HG03442 (cell line): Measurements from ENCODE around the gene CEP135.

ENCODE experiments used
- ATAC-seq: cut with Tn5 transposase; IDR thresholded peaks from one replicate; pipeline ENCODE4 v1.9.1; 2021; ENCODE audit warnings: mild to moderate bottlenecking, moderate library complexity; ENCODE audit not compliant: unreplicated experiment

CEP135 gene

DNA sequence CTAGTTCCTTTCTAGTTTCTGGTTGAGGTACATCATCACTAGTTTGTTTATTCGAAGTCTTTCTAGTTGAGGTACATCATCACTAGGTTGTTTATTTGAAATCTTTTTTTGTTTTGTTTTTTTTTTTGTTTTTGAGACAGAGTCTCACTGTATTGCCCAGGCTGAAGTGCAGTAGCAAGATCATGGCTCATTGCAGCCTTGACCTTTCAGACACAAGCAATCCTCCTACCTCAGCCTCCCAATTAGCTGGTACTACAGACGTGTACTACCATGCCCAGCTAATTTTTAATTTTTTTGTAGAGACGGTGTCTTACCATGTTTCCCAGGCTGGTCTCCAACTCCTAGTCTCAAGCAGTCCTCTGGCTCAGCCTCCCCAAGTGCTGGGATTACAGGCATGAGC is 54.9 kb downstream of the CEP135 start:
- ATAC-seq = no peak

DNA sequence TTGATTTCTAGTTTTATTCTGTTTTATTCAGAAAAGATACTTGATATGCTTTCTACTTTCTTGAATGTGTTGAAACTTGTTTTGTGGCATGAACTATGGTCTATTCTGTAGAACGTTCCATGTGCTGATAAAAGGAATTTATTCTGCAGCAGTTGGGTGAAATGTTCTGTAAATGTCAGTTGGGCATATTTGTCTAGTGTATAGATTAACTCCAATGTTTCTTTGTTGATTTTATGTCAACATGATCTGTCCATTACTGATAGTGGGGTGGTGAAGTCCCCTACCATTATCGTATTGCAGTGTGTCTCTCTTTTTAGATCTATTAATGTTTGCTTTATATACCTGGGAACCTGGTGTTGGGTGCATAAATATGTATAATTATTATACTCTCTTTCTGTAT is 55.5 kb downstream of the CEP135 start:
- ATAC-seq = no peak

DNA sequence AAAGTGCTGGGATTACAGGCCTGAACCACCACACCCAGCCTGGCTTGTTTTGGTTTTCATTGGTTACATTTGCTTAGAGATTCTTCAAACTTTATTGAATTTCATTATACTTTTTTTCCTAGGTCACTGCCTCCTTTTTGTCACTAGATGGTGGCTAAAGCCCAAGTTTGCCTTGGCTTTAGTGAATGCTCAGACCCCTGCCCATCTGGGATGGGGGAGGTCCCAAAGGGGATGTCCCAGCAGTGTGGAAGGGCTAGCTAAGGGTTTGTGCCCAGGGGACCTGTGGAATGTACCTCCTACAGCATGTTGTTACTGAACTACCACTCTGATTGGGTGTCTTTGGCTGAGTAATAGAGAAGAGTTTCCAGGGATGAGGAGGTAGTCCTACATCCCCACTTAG is 58.4 kb downstream of the CEP135 start:
- ATAC-seq = no peak

DNA sequence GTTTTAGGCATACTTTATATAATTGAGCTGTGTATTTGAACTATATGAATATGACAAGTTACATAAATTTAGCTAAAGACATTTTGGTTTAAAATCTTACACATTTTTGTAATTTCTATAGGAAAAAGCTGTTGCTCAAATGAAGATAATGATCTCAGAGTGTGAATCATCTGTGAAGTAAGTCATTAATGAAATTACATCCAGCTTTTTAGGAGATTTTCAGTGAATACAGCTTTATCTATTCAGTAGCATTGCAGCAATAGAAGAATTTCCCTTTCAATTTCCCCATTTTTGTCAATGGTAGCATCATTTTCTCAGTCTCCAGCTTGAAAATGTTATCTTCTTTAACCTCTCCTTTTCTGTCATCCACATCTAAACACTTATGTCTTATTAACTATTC is 59.5 kb downstream of the CEP135 start:
- ATAC-seq = no peak

- ATAC-seq = no peak
Observed at GRCh38 chr4:56026596-56026995, 77.9 kb downstream of the CEP135 start.

- no peak for ATAC-seq
Observed at GRCh38 chr4:56028165-56028564, 79.4 kb downstream of the CEP135 start.

DNA sequence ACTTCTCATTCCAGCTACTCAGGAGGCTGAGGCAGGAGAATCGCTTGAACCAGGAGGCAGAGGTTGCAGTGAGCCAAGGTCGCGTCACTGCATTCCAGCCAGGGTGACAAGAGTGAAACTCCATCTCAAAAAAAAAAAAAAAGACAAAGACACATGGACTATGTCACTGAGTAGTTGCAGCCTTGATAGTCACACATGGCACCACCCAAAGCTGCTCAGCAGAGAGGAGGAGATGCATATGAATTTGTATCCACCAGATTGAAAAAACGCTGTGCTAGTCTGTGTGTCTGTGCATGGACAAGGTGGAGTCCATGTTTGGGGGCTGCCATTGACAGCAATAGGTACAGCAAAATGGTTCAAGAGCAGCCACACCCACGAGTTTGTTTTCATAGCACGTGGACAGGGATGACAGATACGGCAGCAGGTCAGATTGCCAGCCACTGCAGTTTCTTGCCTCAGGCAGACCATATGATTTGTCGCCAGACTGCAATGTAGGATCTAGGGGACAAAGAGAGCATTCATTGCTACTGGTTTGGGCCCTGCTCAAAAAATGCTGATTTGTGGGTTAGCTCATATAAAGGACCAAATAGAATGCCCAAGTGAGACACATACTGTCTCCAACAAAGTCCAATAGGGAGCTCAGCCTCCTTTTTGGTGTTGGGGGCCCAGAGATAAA is 89.9 kb downstream of the CEP135 start:
- ATAC-seq = no peak

- ATAC-seq = no peak
Observed at GRCh38 chr4:56040842-56041241, 92.1 kb downstream of the CEP135 start.

DNA sequence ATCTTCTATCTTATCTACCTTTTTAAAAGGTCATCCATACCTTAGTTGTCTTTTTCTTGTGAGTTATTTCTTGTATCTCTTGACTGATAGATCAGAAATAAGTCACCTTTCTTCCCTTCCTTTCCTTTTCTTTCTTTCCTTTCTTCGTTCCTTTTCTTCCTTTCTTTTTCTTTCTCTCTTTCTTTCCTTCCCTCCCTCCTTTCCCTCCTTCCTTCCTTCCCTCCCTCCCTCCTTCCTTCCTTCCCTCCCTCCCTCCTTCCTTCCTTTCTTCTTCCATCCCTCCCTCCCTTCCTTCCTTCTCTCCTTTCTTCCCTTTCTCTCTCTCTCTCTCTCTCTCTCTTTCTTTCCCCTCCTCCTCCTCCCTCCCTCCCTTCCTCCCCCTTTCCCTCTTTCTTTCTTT is 93.5 kb downstream of the CEP135 start:
- ATAC-seq = no peak

- ATAC-seq = no peak
Observed at GRCh38 chr4:56048383-56048701, 99.6 kb downstream of the CEP135 start.

DNA sequence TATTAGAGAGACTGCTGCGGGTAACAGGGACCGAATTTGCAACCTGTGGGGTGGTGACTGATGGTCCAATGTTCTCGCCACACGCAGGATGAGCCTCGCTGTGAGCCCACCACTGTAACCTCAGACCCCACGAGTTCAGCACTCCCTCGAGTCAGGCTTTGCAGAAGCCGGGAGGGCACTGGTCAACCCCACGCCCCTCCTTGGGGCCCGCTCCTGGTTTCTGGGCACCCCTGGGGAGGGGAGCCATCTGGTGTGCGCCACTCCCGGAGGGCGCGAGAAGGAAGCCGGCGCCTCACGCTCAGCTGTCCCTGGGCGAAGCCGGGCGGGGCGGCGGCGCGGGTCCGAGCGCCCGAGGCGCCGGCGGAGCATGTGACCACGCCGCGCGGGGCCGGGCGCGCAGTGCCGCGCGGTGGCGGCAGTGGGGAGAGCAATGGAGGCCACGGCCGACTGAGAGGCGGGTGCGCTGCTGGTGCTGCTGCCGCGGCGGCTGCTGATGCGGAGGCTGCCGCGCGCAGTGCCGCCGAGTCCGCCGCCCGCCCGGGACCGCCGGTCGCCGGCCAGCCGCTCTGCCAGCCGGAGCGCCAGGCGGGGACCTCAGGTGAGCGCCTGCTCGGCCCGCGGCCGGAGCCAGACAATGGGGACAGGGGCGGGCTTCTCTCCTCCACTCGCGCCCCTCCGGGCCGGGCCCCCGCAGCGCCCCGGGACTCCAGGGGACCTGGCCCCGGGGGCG is 100.1 kb downstream of the CEP135 start:
- ATAC-seq = peak; percentile 94

- ATAC-seq = no peak
Observed at GRCh38 chr4:56050625-56051024, 101.9 kb downstream of the CEP135 start.

- ATAC-seq = no peak
Observed at GRCh38 chr4:56051029-56051709, 102.4 kb downstream of the CEP135 start.

- ATAC-seq = no peak
Observed at GRCh38 chr4:56051710-56052075, 102.9 kb downstream of the CEP135 start.

DNA sequence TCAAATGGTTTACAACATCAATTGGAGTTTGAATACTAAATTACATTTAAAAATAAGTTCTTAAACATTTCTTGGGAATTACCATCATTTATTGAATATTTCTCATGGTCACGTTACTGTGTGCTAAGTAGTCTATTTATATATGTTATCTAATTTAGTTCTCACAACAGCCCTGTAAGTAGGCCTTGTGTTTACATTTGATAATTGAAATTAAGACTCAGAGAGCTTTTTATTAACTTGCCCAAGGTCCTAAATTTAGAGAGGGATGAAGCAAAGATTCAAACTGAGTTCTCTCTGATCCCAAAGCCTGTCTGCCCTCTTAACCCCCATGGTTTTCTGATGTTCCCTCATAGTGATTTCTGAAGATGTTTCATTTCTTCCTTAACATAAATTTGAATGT is 103.7 kb downstream of the CEP135 start:
- ATAC-seq = no peak

GRCh38 chr4:56052966-56053365 is 104.2 kb downstream of the CEP135 start:
- no peak for ATAC-seq

DNA sequence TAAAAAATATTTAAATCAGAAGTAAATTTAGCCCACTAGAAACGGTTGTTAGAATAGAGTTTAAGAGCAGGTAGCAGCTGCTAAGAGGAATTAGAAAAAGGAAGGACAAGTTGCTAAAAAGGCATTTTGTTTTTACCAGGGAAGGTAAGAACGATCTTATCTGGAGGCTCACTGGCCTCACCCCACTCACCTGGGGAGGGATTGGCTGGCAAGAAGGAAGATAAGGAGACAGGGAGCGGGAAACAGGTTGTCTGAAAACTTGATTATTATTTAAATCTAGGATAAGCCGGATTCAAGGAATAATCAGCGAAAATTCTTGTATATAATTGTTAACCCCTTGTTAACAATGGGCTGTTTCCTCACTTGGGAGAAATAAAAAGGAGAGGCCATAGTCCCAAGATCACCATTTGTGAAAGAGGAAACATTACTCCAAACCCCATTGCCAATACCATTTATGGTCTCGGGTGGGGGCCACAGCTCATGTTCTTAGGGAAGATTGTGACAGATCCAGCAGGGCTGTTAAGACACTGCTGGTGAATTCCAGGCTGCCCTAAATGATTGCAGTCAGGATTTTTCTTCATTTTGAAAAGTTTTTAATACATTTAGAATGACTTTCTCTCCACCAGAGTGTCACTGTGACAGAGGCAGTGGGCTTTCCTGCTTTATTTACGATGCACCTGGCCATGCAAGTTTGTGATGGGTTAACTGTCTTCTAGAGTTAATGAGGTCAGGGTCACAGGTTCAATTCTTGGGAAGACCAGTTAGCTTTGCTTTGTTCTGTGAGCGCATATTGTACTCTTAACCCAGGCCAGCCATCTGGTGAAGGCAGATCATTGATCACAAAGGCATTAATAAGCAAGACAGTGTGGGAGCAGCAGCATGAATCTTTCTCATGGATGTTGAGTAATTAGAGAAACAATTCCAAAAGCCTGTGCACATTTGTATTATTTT is 106.6 kb downstream of the CEP135 start:
- no peak for ATAC-seq

DNA sequence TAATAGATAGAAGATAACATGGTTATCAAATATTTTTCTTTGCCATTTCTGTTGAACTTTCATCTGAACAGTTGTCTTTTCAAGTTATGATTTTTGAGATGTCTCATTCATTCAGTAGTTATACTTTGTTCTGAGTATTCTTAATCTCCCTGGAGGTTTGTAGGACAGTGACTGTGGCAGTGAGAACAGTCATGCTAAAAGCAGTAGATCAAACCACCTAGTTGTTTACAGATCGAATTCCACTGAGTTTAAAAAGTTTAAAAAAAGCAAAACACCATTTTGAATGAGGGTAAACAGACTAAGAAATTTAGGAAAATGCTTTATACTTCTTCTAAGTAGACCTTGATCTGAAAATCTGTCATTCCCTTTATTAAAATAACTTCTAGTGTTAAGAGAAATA is 107.2 kb downstream of the CEP135 start:
- no peak for ATAC-seq

- ATAC-seq = no peak
Observed at GRCh38 chr4:56058555-56058954, 109.8 kb downstream of the CEP135 start.

GRCh38 chr4:56060036-56060435 is 111.3 kb downstream of the CEP135 start:
- no peak for ATAC-seq

- no peak for ATAC-seq
Observed at GRCh38 chr4:56062106-56062505, 113.4 kb downstream of the CEP135 start.
